SHP77 (cell line): Measurements from ENCODE around the gene ZNF541.

Source experiments
- DNase-seq, 2 experiments: peaks; one replicate each; lab custom pipeline; 2025; lab: John Stamatoyannopoulos, UW

The ZNF541 gene

DNA sequence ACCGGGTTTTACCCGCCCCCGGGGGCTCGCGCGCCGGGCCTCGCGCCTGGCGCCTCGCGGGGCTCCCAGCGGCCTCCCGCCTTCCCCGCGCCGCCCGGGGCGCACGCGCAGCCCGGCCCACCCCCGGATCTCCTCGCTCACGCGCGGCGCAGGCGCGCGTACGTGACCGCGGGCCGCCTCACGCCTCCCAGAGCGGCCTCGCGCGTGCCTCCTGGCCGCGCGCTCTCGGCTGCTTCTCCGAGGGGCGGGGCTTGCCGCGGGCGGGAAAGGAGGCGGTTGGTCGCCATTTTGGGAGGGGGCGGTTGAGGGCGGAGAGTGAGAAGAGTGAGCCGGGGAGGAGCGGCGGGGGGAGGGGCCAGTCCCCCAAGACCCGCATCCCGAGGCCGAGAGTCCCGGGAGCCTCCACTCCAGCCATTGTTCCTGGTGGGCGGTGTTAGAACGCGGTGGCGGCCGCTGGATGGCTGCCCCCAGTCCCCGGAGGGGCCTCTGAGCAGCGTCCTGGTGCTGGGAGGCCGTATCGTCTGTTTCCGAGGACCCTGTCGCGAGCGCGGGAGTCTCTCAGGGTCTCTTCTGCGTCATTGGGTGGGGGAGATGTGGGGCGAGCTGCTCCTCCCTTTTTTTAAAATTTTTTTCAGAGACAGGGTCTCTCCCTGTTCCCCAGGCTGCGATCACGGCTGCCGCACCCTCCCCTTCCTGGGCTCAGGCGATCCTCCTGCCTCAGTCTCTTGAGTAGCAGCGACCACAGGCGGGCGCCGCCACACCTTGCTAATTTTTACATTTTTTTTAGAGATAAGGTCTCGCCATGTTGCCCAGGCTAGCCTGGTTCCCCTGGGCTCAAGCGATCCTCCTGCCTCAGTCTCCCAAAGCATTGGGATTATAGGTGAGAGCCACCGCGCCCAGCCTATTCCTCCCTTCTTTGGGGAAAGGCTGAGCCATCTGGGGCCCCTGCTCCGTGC, at the start of gene ZNF541:
Gene ZNF541, minus strand, starts transcription at position 78 of the 956 bp plus-strand sequence. CDS start 17,292 bp downstream, outside the sequence.
- no peak for DNase-seq

- no peak for DNase-seq
Observed at GRCh38 chr19:47619763-47620162, 46.8 kb upstream of the ZNF541 start.

- peak; percentile 54 to 61 for DNase-seq
Observed at GRCh38 chr19:47618771-47619170, 45.8 kb upstream of the ZNF541 start.

DNA sequence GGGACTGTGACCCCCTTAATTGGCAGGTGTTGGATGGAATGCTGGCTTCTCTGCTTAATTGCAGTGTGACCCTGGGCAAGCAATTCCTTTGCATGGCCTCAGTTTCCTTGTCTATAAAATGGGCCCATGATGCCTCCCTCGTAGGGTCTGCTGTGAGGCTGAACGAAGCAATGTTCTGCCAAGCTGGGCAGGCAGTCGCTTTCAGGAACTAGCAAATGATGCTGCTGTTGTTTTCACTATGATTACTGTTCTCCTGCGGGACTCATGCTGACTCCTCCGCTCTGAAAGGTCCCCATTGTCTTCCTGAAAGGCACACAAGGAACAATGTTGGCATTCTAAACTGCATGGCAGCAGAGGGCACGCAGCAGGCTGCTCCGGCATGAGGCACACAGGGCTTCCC, 42.8 kb upstream of the ZNF541 start:
- DNase-seq, result no peak

DNA sequence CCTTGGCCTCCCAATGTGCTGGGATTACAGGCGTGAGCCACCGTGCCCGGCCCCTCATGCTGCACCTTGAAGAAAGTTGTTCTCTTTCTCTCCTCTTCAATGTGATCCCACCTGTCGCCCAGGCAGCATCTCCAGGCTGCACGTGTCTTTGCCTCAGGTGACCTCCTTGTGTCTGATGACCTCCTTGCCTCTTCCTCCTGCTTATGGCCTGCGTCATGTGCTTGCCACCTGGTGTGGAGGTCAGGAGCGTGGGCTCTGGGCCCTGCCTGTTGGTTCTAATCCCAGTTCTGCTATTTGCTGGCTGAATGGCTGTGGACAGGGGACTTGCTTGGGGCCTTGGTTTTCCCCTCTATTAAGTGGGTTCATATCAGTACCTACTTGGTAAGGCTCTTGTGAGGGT, 42.3 kb upstream of the ZNF541 start:
- DNase-seq, result no peak

DNA sequence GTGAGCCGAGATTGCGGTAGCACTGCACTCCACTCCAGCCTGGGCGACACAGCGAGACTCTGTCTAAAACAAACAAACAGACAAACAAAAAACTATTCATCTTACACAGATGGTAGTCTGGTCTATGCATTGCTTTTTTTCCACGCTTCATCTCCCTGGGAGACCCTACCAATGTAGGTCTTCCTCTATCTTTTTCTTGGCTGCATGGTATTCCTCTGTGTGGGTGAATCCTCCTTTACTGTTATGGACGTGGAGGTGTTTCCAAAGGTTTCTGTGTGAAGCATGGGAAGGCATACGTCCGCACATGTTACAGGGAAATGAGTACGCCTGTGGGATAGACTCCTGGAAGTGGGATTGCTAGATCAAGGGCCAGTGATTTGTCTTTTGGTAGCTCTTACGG, 41.6 kb upstream of the ZNF541 start:
- no peak for DNase-seq

GRCh38 chr19:47614021-47614295, 41.0 kb upstream of the ZNF541 start:
- no peak for DNase-seq

DNA sequence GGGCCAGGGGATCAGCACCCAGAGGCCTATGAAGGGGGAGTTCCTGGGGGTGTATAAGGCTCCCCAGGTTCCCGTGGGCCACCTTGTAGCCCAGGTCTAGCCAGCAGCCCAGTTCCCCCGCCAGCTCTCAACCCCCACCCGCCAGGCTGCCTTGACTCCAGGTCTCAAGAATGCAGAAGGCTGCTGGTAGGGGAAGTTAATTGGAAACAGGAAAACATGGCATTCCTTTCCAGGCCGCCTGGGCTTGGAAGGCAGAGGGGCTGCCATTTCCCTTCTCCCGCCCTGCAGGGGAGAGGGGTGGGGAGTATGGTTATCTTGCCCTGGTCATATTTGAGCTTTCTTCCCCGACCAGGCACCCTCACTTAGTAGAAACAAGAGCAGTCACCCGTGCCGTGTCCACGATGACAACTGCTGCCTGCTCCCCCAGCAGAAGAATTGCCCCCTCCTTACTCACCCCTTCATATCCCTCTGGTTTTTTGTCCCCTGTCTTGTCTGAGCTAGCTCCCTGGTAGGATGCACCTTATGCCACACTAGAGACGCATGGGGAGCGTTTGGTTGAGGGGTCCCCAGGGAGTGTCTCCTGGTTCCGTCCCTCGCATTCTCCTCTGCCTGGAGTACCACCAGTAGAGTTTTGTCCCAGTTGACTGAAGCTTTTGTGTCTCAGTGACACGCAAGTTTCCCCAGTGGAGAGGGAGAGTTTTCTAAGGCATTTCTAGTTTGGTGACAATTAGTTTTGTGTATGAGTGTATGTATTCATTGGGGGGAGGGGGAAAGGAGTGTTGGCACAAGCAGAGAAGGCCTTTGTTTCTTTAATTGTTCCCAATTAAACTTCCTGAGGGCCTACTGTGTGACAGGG, 40.4 kb upstream of the ZNF541 start:
- DNase-seq, result no peak

DNA sequence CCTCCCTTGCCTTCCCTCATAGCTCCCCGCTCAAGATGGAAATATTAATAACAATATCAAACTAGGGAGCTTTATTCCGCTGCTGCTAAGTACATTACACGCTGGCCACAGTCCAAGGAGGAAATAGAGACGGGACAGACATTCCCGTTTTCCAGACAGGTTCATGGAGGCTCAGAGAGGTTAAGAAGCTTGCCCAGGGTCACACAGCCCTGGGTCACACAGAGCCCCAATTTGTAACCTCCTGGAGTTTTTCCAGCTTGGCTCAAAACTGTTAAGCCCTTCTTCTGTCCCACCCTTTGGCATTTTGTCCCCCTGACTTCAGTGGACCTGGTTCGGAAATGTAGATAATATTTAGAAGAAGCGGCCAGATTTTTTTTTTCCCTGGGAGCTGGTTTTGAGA, 38.0 kb upstream of the ZNF541 start:
- DNase-seq, result no peak

- DNase-seq, result peak in 1 of 2 experiments; percentile 10
Observed at GRCh38 chr19:47609906-47610894, 37.3 kb upstream of the ZNF541 start.

- peak; percentile 41 to 76 for DNase-seq
Observed at GRCh38 chr19:47608969-47609905, 36.3 kb upstream of the ZNF541 start, which contains the start of gene BICRA. BICRA (plus strand) TSS chr19:47609134; CDS start chr19:47673575, 64,441 bp downstream.

DNA sequence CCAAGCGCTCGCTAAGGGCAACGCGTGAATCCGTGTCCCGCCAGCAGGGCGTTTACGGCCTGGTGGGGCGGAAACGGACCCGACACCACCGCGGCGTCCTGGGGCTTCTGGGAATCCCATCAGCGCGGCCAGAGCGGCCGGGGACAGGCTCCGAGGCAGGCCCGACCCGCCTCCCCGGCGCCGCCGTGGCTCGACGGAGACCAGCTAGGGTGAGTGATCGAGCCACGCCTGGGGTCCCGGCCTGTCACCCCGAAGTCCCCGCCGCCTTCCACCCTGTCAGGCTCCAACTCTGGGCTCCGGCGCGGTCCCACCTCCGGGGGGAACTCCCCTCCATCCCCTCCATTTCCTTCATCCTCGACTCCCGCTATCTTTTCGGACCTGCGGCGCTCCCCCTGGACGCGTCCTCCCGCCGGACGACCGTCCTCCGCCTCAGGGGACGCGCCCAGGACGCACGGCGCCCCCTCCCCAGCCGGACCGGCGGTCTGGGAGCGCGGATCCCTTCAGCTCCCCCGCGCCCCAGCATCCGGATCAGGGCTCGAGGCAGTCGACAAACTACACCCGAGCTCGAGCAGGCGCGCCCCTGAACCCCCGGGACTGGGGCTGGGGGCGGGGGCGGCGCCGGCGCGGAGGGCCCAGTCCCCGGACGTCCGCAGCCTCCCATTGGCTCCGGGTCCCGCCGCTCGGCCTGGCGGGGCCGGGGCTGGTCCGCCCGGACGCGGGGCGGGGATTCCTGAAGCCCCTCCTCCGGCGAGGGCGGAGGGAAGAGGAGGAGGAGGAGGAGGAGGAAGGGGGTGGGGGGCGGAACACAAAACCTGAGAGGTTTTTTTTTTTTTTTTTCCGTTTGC, 35.3 kb upstream of the ZNF541 start:
- peak; percentile 78 to 82 for DNase-seq

DNA sequence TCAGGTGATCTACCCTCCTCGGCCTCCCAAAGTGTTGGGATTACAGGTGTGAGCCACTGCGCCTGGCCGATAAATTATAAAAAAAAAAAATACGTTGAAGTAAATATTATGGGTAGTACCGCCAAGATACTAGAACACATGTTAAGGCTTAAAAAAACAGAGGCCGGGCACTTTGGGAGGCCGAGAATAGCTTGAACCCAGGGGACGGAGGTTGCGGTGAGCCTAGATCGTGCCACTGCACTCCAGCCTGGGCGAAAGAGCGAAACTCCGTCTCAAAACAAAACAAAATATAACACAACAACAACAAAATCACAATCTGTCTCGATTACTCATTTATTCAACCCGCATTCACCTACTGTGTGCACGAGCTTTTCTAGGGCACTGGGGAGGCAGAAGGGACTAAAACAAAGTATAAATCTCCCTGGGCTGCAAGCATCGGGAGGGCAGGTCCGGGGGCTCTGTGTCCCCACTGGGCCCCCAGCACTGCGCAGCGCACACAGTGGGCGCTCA, 34.7 kb upstream of the ZNF541 start:
- DNase-seq, result no peak

DNA sequence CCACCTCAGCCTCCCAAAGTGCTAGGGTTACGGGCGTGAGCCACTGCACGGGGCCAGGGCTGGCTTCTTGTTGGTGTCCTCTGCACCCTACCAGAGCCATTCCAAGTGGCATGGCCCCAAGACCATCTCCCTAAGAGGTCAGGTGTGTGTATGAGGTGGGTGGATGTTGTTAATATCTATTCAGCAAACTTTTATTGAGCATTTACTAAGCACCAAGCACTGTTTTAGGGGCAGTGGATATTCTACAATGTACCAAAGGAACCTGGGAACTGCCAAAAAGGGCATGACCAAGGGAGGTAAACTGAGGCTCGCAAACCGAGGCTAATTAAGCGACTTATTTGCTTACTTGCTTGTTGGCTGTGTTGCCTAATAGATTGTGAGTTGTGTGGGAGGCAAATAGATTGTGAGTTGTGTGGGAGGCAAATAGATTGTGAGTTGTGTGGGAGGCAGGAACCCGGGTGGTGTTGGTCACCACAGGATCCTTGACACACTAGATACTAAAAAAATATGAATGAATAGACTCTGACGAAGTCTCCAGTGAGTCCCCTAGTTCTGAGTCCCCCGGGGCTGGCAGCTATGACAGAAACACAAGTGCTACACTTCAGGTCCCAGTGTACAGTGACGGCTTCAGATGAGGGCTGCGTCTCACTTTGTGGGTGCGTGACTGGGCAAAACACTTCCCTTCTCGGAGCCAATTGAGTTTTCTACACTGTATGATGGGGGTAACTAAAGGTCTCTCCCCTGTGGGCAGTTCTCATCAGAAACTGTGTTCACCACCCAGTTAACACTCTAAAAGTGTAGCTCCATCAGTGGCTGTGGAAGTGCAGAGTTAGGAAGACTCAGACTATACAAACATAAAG, 31.0 kb upstream of the ZNF541 start:
- no peak for DNase-seq

- DNase-seq, result no peak
Observed at GRCh38 chr19:47601180-47601904, 28.4 kb upstream of the ZNF541 start.

GRCh38 chr19:47600246-47601179, 27.6 kb upstream of the ZNF541 start:
- peak; percentile 97 to 99 for DNase-seq
